ENCODE results near the gene ZNF90.
"Not testable (repeated sequence)": the region's sequence is repeated elsewhere in the genome, so short reads cannot be mapped to it uniquely, and the experiment has no call there.

The ZNF90 gene

GRCh38 chr19:20068559-20068958 lies 9.2 kb upstream of the ZNF90 start:
- not testable (repeated sequence) for H3K4me1 ChIP-seq (ENCODE audit: insufficient read depth, low read length); H2AFZ ChIP-seq (ENCODE audit: low read depth, low read length)

GRCh38 chr19:20070691-20071090 lies 7.1 kb upstream of the ZNF90 start:
- Histone ChIP-seq H3K27me3 (ENCODE audit: insufficient read depth, low read length) (no peaks in the 10 kb centered on the region), H3K4me3 (ENCODE audit: low read length) (no peak overlapping the region), H3K36me3 (ENCODE audit: insufficient read depth, low read length) (no peaks in the 10 kb centered on the region), H3K4me1 (ENCODE audit: insufficient read depth, low read length) (no peaks in the 10 kb centered on the region), H3K9me3 (ENCODE audit: low read length) (peaks cover 2% of the 10 kb centered on the region), H2AFZ (ENCODE audit: low read depth, low read length) (no peak overlapping the region)

More at GRCh38 chr19:20068559-20068958, 9.2 kb upstream of the ZNF90 start:
- not testable (repeated sequence) for H3K27me3 ChIP-seq (ENCODE audit: insufficient read depth, low read length); H3K36me3 ChIP-seq (ENCODE audit: insufficient read depth, low read length); H3K4me3 ChIP-seq (ENCODE audit: low read length); H3K9me3 ChIP-seq (ENCODE audit: low read length)

- no peak overlapping the region for H3K4me3 ChIP-seq (ENCODE audit: low read length)
- no peak overlapping the region for H2AFZ ChIP-seq (ENCODE audit: low read depth, low read length)
- no peaks in the 10 kb centered on the region for H3K27me3 ChIP-seq (ENCODE audit: insufficient read depth, low read length)
- H3K36me3 ChIP-seq (ENCODE audit: insufficient read depth, low read length): no peaks in the 10 kb centered on the region
- H3K4me1 ChIP-seq (ENCODE audit: insufficient read depth, low read length): no peaks in the 10 kb centered on the region
- H3K9me3 ChIP-seq (ENCODE audit: low read length): peaks cover 2% of the 10 kb centered on the region
Observed at GRCh38 chr19:20072936-20073335, 4.9 kb upstream of the ZNF90 start.

GRCh38 chr19:20078581-20079031 lies 806 bp downstream of the ZNF90 start:
- Histone ChIP-seq H2AFZ (ENCODE audit: low read depth, low read length) (peak overlapping the region; percentile 65), H3K4me1 (ENCODE audit: insufficient read depth, low read length) (peaks cover 11% of the 10 kb centered on the region), H3K27me3 (ENCODE audit: insufficient read depth, low read length) (no peaks in the 10 kb centered on the region), H3K9me3 (ENCODE audit: low read length) (peaks cover 26% of the 10 kb centered on the region), H3K4me3 (ENCODE audit: low read length) (peak overlapping the region; percentile 93), H3K36me3 (ENCODE audit: insufficient read depth, low read length) (peaks cover 21% of the 10 kb centered on the region)

GRCh38 chr19:20079476-20079875 lies 1.7 kb downstream of the ZNF90 start:
- Histone ChIP-seq H3K4me3 (ENCODE audit: low read length) (peak overlapping the region; percentile 93), H3K27me3 (ENCODE audit: insufficient read depth, low read length) (no peaks in the 10 kb centered on the region), H3K36me3 (ENCODE audit: insufficient read depth, low read length) (peaks cover 21% of the 10 kb centered on the region), H3K4me1 (ENCODE audit: insufficient read depth, low read length) (peaks cover 11% of the 10 kb centered on the region), H3K9me3 (ENCODE audit: low read length) (peaks cover 29% of the 10 kb centered on the region), H2AFZ (ENCODE audit: low read depth, low read length) (no peak overlapping the region)

GRCh38 chr19:20080656-20081055 lies 2.9 kb downstream of the ZNF90 start:
- Histone ChIP-seq H3K4me1 (ENCODE audit: insufficient read depth, low read length) (peaks cover 11% of the 10 kb centered on the region), H3K9me3 (ENCODE audit: low read length) (peaks cover 31% of the 10 kb centered on the region), H3K36me3 (ENCODE audit: insufficient read depth, low read length) (peaks cover 21% of the 10 kb centered on the region), H3K27me3 (ENCODE audit: insufficient read depth, low read length) (no peaks in the 10 kb centered on the region), H3K4me3 (ENCODE audit: low read length) (no peak overlapping the region), H2AFZ (ENCODE audit: low read depth, low read length) (no peak overlapping the region)

- peaks cover 21% of the 10 kb centered on the region for H3K36me3 ChIP-seq (ENCODE audit: insufficient read depth, low read length)
- H3K27me3 ChIP-seq (ENCODE audit: insufficient read depth, low read length); H2AFZ ChIP-seq (ENCODE audit: low read depth, low read length); H3K4me3 ChIP-seq (ENCODE audit: low read length): not testable (repeated sequence)
- peaks cover 32% of the 10 kb centered on the region for H3K9me3 ChIP-seq (ENCODE audit: low read length)
- H3K4me1 ChIP-seq (ENCODE audit: insufficient read depth, low read length): peaks cover 11% of the 10 kb centered on the region
Observed at GRCh38 chr19:20082232-20082833, 4.5 kb downstream of the ZNF90 start.

GRCh38 chr19:20082876-20083275 lies 5.1 kb downstream of the ZNF90 start:
- Histone ChIP-seq H3K36me3 (ENCODE audit: insufficient read depth, low read length) (peaks cover 21% of the 10 kb centered on the region), H3K4me1 (ENCODE audit: insufficient read depth, low read length) (peaks cover 11% of the 10 kb centered on the region), H3K9me3 (ENCODE audit: low read length) (peaks cover 36% of the 10 kb centered on the region)
- not testable (repeated sequence) for H2AFZ ChIP-seq (ENCODE audit: low read depth, low read length); H3K4me3 ChIP-seq (ENCODE audit: low read length); H3K27me3 ChIP-seq (ENCODE audit: insufficient read depth, low read length)

GRCh38 chr19:20102097-20102496 lies 24.3 kb downstream of the ZNF90 start:
- H3K27me3 ChIP-seq (ENCODE audit: insufficient read depth, low read length): no peaks in the 10 kb centered on the region
- peaks cover 53% of the 10 kb centered on the region for H3K9me3 ChIP-seq (ENCODE audit: low read length)
- no peak overlapping the region for H3K4me3 ChIP-seq (ENCODE audit: low read length)
- H3K4me1 ChIP-seq (ENCODE audit: insufficient read depth, low read length): no peaks in the 10 kb centered on the region
- no peak overlapping the region for H2AFZ ChIP-seq (ENCODE audit: low read depth, low read length)
- H3K36me3 ChIP-seq (ENCODE audit: insufficient read depth, low read length): peaks cover 31% of the 10 kb centered on the region

GRCh38 chr19:20103091-20103740 lies 25.4 kb downstream of the ZNF90 start:
- Histone ChIP-seq H3K4me1 (ENCODE audit: insufficient read depth, low read length) (no peaks in the 10 kb centered on the region), H3K27me3 (ENCODE audit: insufficient read depth, low read length) (no peaks in the 10 kb centered on the region), H3K4me3 (ENCODE audit: low read length) (no peak overlapping the region), H2AFZ (ENCODE audit: low read depth, low read length) (no peak overlapping the region), H3K36me3 (ENCODE audit: insufficient read depth, low read length) (peaks cover 35% of the 10 kb centered on the region), H3K9me3 (ENCODE audit: low read length) (peaks cover 52% of the 10 kb centered on the region)

GRCh38 chr19:20107301-20107700 lies 29.5 kb downstream of the ZNF90 start:
- Histone ChIP-seq H3K27me3 (ENCODE audit: insufficient read depth, low read length) (no peaks in the 10 kb centered on the region), H2AFZ (ENCODE audit: low read depth, low read length) (no peak overlapping the region), H3K4me1 (ENCODE audit: insufficient read depth, low read length) (no peaks in the 10 kb centered on the region), H3K9me3 (ENCODE audit: low read length) (peaks cover 44% of the 10 kb centered on the region), H3K36me3 (ENCODE audit: insufficient read depth, low read length) (peaks cover 34% of the 10 kb centered on the region), H3K4me3 (ENCODE audit: low read length) (no peak overlapping the region)

GRCh38 chr19:20118064-20118839 lies 40.5 kb downstream of the ZNF90 start:
- H3K9me3 ChIP-seq (ENCODE audit: low read length): peaks cover 54% of the 10 kb centered on the region
- H3K4me3 ChIP-seq (ENCODE audit: low read length); H3K27me3 ChIP-seq (ENCODE audit: insufficient read depth, low read length); H3K4me1 ChIP-seq (ENCODE audit: insufficient read depth, low read length); H2AFZ ChIP-seq (ENCODE audit: low read depth, low read length): not testable (repeated sequence)
- H3K36me3 ChIP-seq (ENCODE audit: insufficient read depth, low read length): peaks cover 40% of the 10 kb centered on the region

- H3K4me3 ChIP-seq (ENCODE audit: low read length): no peak overlapping the region
- H2AFZ ChIP-seq (ENCODE audit: low read depth, low read length): no peak overlapping the region
- H3K4me1 ChIP-seq (ENCODE audit: insufficient read depth, low read length): no peaks in the 10 kb centered on the region
- H3K36me3 ChIP-seq (ENCODE audit: insufficient read depth, low read length): peaks cover 23% of the 10 kb centered on the region
- H3K27me3 ChIP-seq (ENCODE audit: insufficient read depth, low read length): no peaks in the 10 kb centered on the region
- peaks cover 48% of the 10 kb centered on the region for H3K9me3 ChIP-seq (ENCODE audit: low read length)
Observed at GRCh38 chr19:20124879-20125278, 47.1 kb downstream of the ZNF90 start.

Data from neuron (in vitro differentiated cells).